Stimulated activated effector memory CD8-positive, alpha-beta T cell treated with anti-CD3 and anti-CD28 coated beads, Interleukin-12 subunit alpha, Interleukin-12 subunit beta, amount 100 ng/mL, for 72 hours (primary cell): Measurements from ENCODE around the gene IQCH.

Experiments
- ATAC-seq: fragments of 150-1000 bp; cut with Tn5 transposase; 2 replicates; pipeline ENCODE4 v1.10.0; 2021
- DNase-seq, 2 donors: peaks; one replicate each; pipeline ENCODE4 v3.0.0; 2021 to 2022; ENCODE audit warnings: low spot score in 2 of 2
- H3K27ac Mint-ChIP-seq: one replicate; pipeline ENCODE4 v1.8.0; 2022; ENCODE audit warnings: mild to moderate bottlenecking, mixed read lengths
- H3K36me3 Mint-ChIP-seq: one replicate; pipeline ENCODE4 v1.8.0; 2022; ENCODE audit warnings: mild to moderate bottlenecking, mixed read lengths
- H3K4me1 Mint-ChIP-seq: one replicate; pipeline ENCODE4 v1.8.0; 2022; ENCODE audit warnings: mixed read lengths
- H3K4me3 Mint-ChIP-seq: one replicate; pipeline ENCODE4 v1.8.0; 2022; ENCODE audit warnings: mild to moderate bottlenecking, mixed read lengths
- H3K9me3 Mint-ChIP-seq: one replicate; pipeline ENCODE4 v1.8.0; 2022; ENCODE audit warnings: mixed read lengths

IQCH gene

GRCh38 chr15:67305506-67305905 is 50.9 kb downstream of the IQCH start:
- DNase-seq = no peak

GRCh38 chr15:67307156-67307555 is 52.6 kb downstream of the IQCH start:
- peak; percentile 100 for ATAC-seq
- Mint-ChIP-seq H3K9me3 (no peaks in the 10 kb centered on the region), H3K4me1 (no peaks in the 10 kb centered on the region), H3K36me3 (no peaks in the 10 kb centered on the region), H3K27ac (no peak overlapping the region), H3K4me3 (no peak overlapping the region)
- no peak for DNase-seq

More at GRCh38 chr15:67305506-67305905, 50.9 kb downstream of the IQCH start:
- no peak overlapping the region for H3K4me3 Mint-ChIP-seq
- H3K9me3 Mint-ChIP-seq = no peaks in the 10 kb centered on the region
- H3K27ac Mint-ChIP-seq = no peak overlapping the region
- no peak for ATAC-seq
- no peaks in the 10 kb centered on the region for H3K36me3 Mint-ChIP-seq
- H3K4me1 Mint-ChIP-seq = no peaks in the 10 kb centered on the region

- no peaks in the 10 kb centered on the region for H3K36me3 Mint-ChIP-seq
- ATAC-seq (no peak), DNase-seq (no peak)
- H3K4me1 Mint-ChIP-seq = no peaks in the 10 kb centered on the region
- H3K9me3 Mint-ChIP-seq = no peaks in the 10 kb centered on the region
- no peak overlapping the region for H3K27ac Mint-ChIP-seq
- H3K4me3 Mint-ChIP-seq = no peak overlapping the region
These were observed 53.5 kb downstream of the IQCH start for GRCh38 chr15:67307889-67308597.

GRCh38 chr15:67311731-67312130 is 57.1 kb downstream of the IQCH start:
- H3K9me3 Mint-ChIP-seq = no peaks in the 10 kb centered on the region
- no peak overlapping the region for H3K27ac Mint-ChIP-seq
- H3K4me3 Mint-ChIP-seq = no peak overlapping the region
- DNase-seq = no peak
- ATAC-seq = no peak
- H3K4me1 Mint-ChIP-seq = no peaks in the 10 kb centered on the region
- H3K36me3 Mint-ChIP-seq = no peaks in the 10 kb centered on the region

- Mint-ChIP-seq H3K27ac (no peak overlapping the region), H3K4me3 (no peak overlapping the region), H3K9me3 (no peaks in the 10 kb centered on the region), H3K4me1 (no peaks in the 10 kb centered on the region), H3K36me3 (no peaks in the 10 kb centered on the region)
- no peak for ATAC-seq
- no peak for DNase-seq
These were observed 65.4 kb downstream of the IQCH start for GRCh38 chr15:67319961-67320360.

GRCh38 chr15:67321352-67321751 is 66.8 kb downstream of the IQCH start:
- no peak overlapping the region for H3K27ac Mint-ChIP-seq

GRCh38 chr15:67322481-67322880 is 67.9 kb downstream of the IQCH start:
- Mint-ChIP-seq H3K9me3 (no peaks in the 10 kb centered on the region), H3K27ac (no peak overlapping the region), H3K36me3 (no peaks in the 10 kb centered on the region), H3K4me1 (no peaks in the 10 kb centered on the region), H3K4me3 (no peak overlapping the region)
- DNase-seq (no peak), ATAC-seq (no peak)

More at GRCh38 chr15:67321352-67321751, 66.8 kb downstream of the IQCH start:
- Mint-ChIP-seq H3K9me3 (no peaks in the 10 kb centered on the region), H3K36me3 (no peaks in the 10 kb centered on the region), H3K4me3 (no peak overlapping the region), H3K4me1 (no peaks in the 10 kb centered on the region)
- ATAC-seq (no peak), DNase-seq (no peak)

GRCh38 chr15:67327312-67327711 is 72.7 kb downstream of the IQCH start:
- ATAC-seq = no peak
- no peaks in the 10 kb centered on the region for H3K4me1 Mint-ChIP-seq
- H3K4me3 Mint-ChIP-seq = no peak overlapping the region
- H3K36me3 Mint-ChIP-seq = no peaks in the 10 kb centered on the region
- H3K9me3 Mint-ChIP-seq = peaks cover 2% of the 10 kb centered on the region
- no peak for DNase-seq
- no peak overlapping the region for H3K27ac Mint-ChIP-seq

- no peaks in the 10 kb centered on the region for H3K4me1 Mint-ChIP-seq
These were observed 73.2 kb downstream of the IQCH start for GRCh38 chr15:67327737-67328136.

GRCh38 chr15:67329984-67330733 is 75.6 kb downstream of the IQCH start:
- no peaks in the 10 kb centered on the region for H3K4me1 Mint-ChIP-seq
- H3K36me3 Mint-ChIP-seq = no peaks in the 10 kb centered on the region
- ATAC-seq (no peak), DNase-seq (no peak)
- H3K27ac Mint-ChIP-seq = no peak overlapping the region
- H3K4me3 Mint-ChIP-seq = no peak overlapping the region
- peaks cover 2% of the 10 kb centered on the region for H3K9me3 Mint-ChIP-seq

More at GRCh38 chr15:67327737-67328136, 73.2 kb downstream of the IQCH start:
- no peak for ATAC-seq
- H3K4me3 Mint-ChIP-seq = no peak overlapping the region
- DNase-seq = no peak
- no peak overlapping the region for H3K27ac Mint-ChIP-seq
- H3K36me3 Mint-ChIP-seq = no peaks in the 10 kb centered on the region
- H3K9me3 Mint-ChIP-seq = peaks cover 2% of the 10 kb centered on the region

GRCh38 chr15:67331676-67332075 is 77.1 kb downstream of the IQCH start:
- H3K4me3 Mint-ChIP-seq = no peak overlapping the region
- ATAC-seq (no peak), DNase-seq (no peak)
- no peaks in the 10 kb centered on the region for H3K4me1 Mint-ChIP-seq
- peaks cover 2% of the 10 kb centered on the region for H3K9me3 Mint-ChIP-seq
- no peaks in the 10 kb centered on the region for H3K36me3 Mint-ChIP-seq
- no peak overlapping the region for H3K27ac Mint-ChIP-seq

GRCh38 chr15:67335026-67335425 is 80.4 kb downstream of the IQCH start:
- H3K4me1 Mint-ChIP-seq = no peaks in the 10 kb centered on the region
- H3K9me3 Mint-ChIP-seq = no peaks in the 10 kb centered on the region
- DNase-seq (no peak), ATAC-seq (no peak)
- H3K36me3 Mint-ChIP-seq = no peaks in the 10 kb centered on the region
- no peak overlapping the region for H3K4me3 Mint-ChIP-seq
- no peak overlapping the region for H3K27ac Mint-ChIP-seq

GRCh38 chr15:67335534-67336222 is 81.1 kb downstream of the IQCH start:
- ATAC-seq (no peak), DNase-seq (no peak)
- no peak overlapping the region for H3K4me3 Mint-ChIP-seq
- H3K36me3 Mint-ChIP-seq = no peaks in the 10 kb centered on the region
- no peaks in the 10 kb centered on the region for H3K9me3 Mint-ChIP-seq
- no peaks in the 10 kb centered on the region for H3K4me1 Mint-ChIP-seq
- H3K27ac Mint-ChIP-seq = no peak overlapping the region

- Mint-ChIP-seq H3K36me3 (no peaks in the 10 kb centered on the region), H3K4me1 (no peaks in the 10 kb centered on the region), H3K4me3 (no peak overlapping the region), H3K27ac (no peak overlapping the region), H3K9me3 (peaks cover 3% of the 10 kb centered on the region)
- no peak for ATAC-seq
- DNase-seq = no peak
These were observed 86.0 kb downstream of the IQCH start for GRCh38 chr15:67340630-67341029.

GRCh38 chr15:67341539-67341938 is 87.0 kb downstream of the IQCH start:
- Mint-ChIP-seq H3K4me1 (no peaks in the 10 kb centered on the region), H3K27ac (no peak overlapping the region), H3K36me3 (no peaks in the 10 kb centered on the region), H3K4me3 (no peak overlapping the region), H3K9me3 (peaks cover 3% of the 10 kb centered on the region)
- DNase-seq (no peak), ATAC-seq (no peak)

GRCh38 chr15:67343206-67343605 is 88.6 kb downstream of the IQCH start:
- no peaks in the 10 kb centered on the region for H3K36me3 Mint-ChIP-seq
- no peak overlapping the region for H3K4me3 Mint-ChIP-seq
- peaks cover 10% of the 10 kb centered on the region for H3K9me3 Mint-ChIP-seq
- DNase-seq (no peak), ATAC-seq (no peak)
- H3K4me1 Mint-ChIP-seq = no peaks in the 10 kb centered on the region
- no peak overlapping the region for H3K27ac Mint-ChIP-seq
